MM.1S (cell line): ENCODE results near the gene ZFPM1.
A peak's percentile ranks its signal among the peaks of the same experiment; 100 is the strongest.

Experiments used
- DNase-seq: peaks from one replicate; pipeline ENCODE4 v3.0.0-alpha.2; 2015
- H2AFZ ChIP-seq: fragments of 300-600 bp; sonication (generic); 2 replicates; pipeline ENCODE4 v1.6.0; 2016; ENCODE audit warnings: antibody characterized with exemption, low read length
- H3F3A ChIP-seq: fragments of 300-600 bp; sonication (generic); 2 replicates; pipeline ENCODE4 v1.6.1; 2016; ENCODE audit warnings: mild to moderate bottlenecking, antibody characterized with exemption, low read length, moderate library complexity, mixed read lengths; ENCODE audit not compliant: insufficient read depth
- H3K27ac ChIP-seq: fragments of 300-600 bp; sonication (generic); 2 replicates; pipeline ENCODE4 v1.5.1; 2016; ENCODE audit warnings: mild to moderate bottlenecking, low read length
- H3K27me3 ChIP-seq: fragments of 300-600 bp; sonication (generic); replicated peaks from 2 replicates; pipeline ENCODE4 v1.6.0; 2016; ENCODE audit warnings: low read length; ENCODE audit not compliant: insufficient read depth
- H3K36me3 ChIP-seq: fragments of 300-600 bp; sonication (generic); replicated peaks from 2 replicates; pipeline ENCODE4 v1.6.1; 2016; ENCODE audit warnings: mild to moderate bottlenecking, low read length, mixed read lengths; ENCODE audit not compliant: insufficient read depth
- H3K4me1 ChIP-seq: fragments of 300-600 bp; sonication (generic); 2 replicates; pipeline ENCODE4 v1.6.1; 2016; ENCODE audit warnings: low read length, mixed read lengths
- H3K4me2 ChIP-seq: fragments of 300-600 bp; sonication (generic); 2 replicates; pipeline ENCODE4 v1.6.0; 2016; ENCODE audit warnings: low read depth, low read length
- H3K4me3 ChIP-seq: fragments of 300-600 bp; sonication (generic); 2 replicates; pipeline ENCODE4 v1.5.1; 2016; ENCODE audit warnings: low read length, mixed read lengths
- H3K79me2 ChIP-seq: fragments of 300-600 bp; sonication (generic); 2 replicates; pipeline ENCODE4 v1.6.1; 2016; ENCODE audit warnings: mixed run types, low read length, mixed read lengths
- H3K9ac ChIP-seq: fragments of 300-600 bp; sonication (generic); 2 replicates; pipeline ENCODE4 v1.6.1; 2016; ENCODE audit warnings: low read length, mixed read lengths
- H3K9me2 ChIP-seq: fragments of 300-600 bp; sonication (generic); replicated peaks from 2 replicates; pipeline ENCODE4 v1.6.1; 2016; ENCODE audit warnings: mild to moderate bottlenecking, low read length, mixed read lengths; ENCODE audit not compliant: insufficient read depth
- H3K9me3 ChIP-seq: fragments of 300-600 bp; sonication (generic); replicated peaks from 2 replicates; pipeline ENCODE4 v1.6.1; 2016; ENCODE audit warnings: mild to moderate bottlenecking, low read length, mixed read lengths; ENCODE audit not compliant: insufficient read depth
- H4K20me1 ChIP-seq: fragments of 300-600 bp; sonication (generic); 2 replicates; pipeline ENCODE4 v1.6.1; 2016; ENCODE audit warnings: mild to moderate bottlenecking, low read length, moderate library complexity, mixed read lengths; ENCODE audit not compliant: insufficient read depth
- EZH2 ChIP-seq: fragments of 300-600 bp; sonication (generic); optimal IDR thresholded peaks from 2 replicates; pipeline ENCODE3; 2017; ENCODE audit warnings: low read depth, mild to moderate bottlenecking, antibody characterized with exemption, low read length, mixed read lengths
- EZH2phosphoT487 ChIP-seq: fragments of 300-600 bp; sonication (generic); IDR thresholded peaks from 2 replicates; pipeline ENCODE4 v1.6.1; 2018; ENCODE audit warnings: antibody characterized with exemption, low read length
- TF ChIP-seq, protein P1 (sequence below): fragments of 300-600 bp; sonication (generic); IDR thresholded peaks from 2 replicates; pipeline ENCODE4 v1.5.1; 2016; ENCODE audit warnings: antibody characterized with exemption, low read length, mixed read lengths

ZFPM1 gene

DNA sequence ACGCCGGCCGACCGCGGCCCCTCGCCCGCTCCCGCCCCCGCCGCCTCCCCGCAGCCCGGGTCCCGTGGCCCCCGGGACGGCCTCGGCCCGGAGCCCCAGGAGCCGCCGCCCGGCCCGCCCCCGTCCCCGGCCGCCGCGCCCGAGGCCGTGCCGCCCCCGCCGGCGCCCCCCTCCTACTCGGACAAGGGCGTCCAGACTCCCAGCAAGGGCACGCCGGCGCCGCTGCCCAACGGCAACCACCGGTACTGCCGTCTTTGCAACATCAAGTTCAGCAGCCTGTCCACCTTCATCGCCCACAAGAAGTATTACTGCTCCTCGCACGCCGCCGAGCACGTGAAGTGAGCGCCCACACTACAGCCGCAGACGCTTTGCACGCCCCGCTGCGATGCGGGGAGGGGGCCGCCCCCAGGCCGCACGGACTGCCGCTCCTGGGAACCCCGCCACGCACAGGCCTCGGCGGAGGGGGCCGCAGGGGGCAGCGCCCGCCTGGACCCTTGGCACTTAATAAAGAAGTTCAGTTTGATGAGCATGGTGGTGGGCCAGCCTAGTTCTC is 81.6 kb downstream of the ZFPM1 start:
- peaks cover 4% of the 10 kb centered on the region; the same call in 1 of the 2 replicates for H3K27me3 ChIP-seq
- TF ChIP-seq EZH2phosphoT487 (no peak), EZH2 (no peak)
- TF ChIP-seq, protein P1, sequence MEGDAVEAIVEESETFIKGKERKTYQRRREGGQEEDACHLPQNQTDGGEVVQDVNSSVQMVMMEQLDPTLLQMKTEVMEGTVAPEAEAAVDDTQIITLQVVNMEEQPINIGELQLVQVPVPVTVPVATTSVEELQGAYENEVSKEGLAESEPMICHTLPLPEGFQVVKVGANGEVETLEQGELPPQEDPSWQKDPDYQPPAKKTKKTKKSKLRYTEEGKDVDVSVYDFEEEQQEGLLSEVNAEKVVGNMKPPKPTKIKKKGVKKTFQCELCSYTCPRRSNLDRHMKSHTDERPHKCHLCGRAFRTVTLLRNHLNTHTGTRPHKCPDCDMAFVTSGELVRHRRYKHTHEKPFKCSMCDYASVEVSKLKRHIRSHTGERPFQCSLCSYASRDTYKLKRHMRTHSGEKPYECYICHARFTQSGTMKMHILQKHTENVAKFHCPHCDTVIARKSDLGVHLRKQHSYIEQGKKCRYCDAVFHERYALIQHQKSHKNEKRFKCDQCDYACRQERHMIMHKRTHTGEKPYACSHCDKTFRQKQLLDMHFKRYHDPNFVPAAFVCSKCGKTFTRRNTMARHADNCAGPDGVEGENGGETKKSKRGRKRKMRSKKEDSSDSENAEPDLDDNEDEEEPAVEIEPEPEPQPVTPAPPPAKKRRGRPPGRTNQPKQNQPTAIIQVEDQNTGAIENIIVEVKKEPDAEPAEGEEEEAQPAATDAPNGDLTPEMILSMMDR = no peak
- H3K9me2 ChIP-seq = no peaks in the 10 kb centered on the region
- H3F3A ChIP-seq = no peaks in the 10 kb centered on the region
- H4K20me1 ChIP-seq = no peaks in the 10 kb centered on the region
- peak overlapping the region; percentile 54; the same call in 1 of the 2 replicates for H3K4me2 ChIP-seq
- H2AFZ ChIP-seq = no peak overlapping the region
- no peak overlapping the region for H3K27ac ChIP-seq
- H3K4me1 ChIP-seq = no peaks in the 10 kb centered on the region
- peak overlapping the region; percentile 34; the same call in 1 of the 2 replicates for H3K4me3 ChIP-seq
- DNase-seq = no peak
- H3K9ac ChIP-seq = no peak overlapping the region
- no peaks in the 10 kb centered on the region for H3K36me3 ChIP-seq
- H3K79me2 ChIP-seq = no peaks in the 10 kb centered on the region
- H3K9me3 ChIP-seq = no peaks in the 10 kb centered on the region

DNA sequence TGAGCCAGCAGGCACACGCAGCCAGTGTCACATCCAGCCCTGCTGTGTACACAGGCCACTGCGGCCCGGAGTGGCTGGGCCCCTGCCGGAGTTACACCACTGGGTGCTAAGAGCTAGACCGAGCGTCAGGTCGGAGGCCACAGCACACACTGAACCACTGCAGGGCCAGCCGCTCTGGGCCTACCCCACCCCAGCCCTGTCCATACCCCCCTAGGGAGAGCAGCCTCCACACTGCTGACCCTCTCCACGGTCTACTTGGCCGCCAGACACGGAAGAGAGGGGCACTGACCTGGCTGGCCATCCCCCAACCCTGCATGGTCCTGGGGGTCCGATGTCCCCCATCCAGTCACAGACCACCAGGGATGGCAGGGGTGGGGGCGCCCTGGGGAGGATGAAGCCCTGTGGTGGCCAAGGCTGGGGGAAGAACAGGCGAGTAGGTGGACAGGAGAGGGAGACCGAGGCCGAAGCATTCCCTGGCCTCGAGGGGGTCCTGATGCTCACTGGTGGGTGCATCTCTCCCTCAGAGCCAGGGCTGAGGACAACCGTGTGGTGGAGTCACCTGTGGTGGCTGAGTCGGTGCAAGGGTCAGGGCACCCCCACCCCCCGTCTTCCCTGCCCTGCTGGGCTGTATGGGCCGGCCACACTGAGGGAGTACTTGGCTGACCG is 82.2 kb downstream of the ZFPM1 start:
- no peaks in the 10 kb centered on the region for H3K9me3 ChIP-seq
- peak overlapping the region; percentile 54; the same call in 1 of the 2 replicates for H3K4me2 ChIP-seq
- H4K20me1 ChIP-seq = no peaks in the 10 kb centered on the region
- DNase-seq = no peak
- H2AFZ ChIP-seq = no peak overlapping the region
- H3K4me1 ChIP-seq = no peaks in the 10 kb centered on the region
- H3K9ac ChIP-seq = no peak overlapping the region
- no peaks in the 10 kb centered on the region for H3K36me3 ChIP-seq
- no peaks in the 10 kb centered on the region for H3F3A ChIP-seq
- H3K4me3 ChIP-seq = peak overlapping the region; percentile 34; the same call in 1 of the 2 replicates
- no peaks in the 10 kb centered on the region for H3K79me2 ChIP-seq
- peaks cover 7% of the 10 kb centered on the region; the same call in 1 of the 2 replicates for H3K27me3 ChIP-seq
- H3K9me2 ChIP-seq = no peaks in the 10 kb centered on the region
- TF ChIP-seq EZH2phosphoT487 (no peak), EZH2 (no peak)
- TF ChIP-seq, protein P1 = no peak
- H3K27ac ChIP-seq = no peak overlapping the region

DNA sequence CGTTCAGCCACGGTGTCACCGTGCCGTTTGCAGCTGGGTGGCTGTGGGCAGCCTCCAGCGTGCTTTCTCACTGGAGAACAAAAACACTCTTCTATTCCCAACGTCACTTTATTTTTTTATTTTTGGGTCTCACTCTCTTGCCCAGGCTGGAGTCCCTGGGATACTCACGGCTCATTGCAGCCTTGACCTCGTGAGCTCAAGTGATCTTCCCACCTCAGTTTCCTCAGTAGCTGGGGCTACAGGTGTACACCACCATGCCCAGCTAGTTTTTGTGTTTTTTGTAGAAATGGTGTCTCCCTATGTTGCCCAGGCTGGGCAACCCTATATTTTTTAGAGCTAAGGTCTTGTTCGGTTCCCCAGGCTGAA is 82.8 kb downstream of the ZFPM1 start:
- H3K4me2 ChIP-seq = no peak overlapping the region
- peaks cover 7% of the 10 kb centered on the region; the same call in 1 of the 2 replicates for H3K27me3 ChIP-seq
- H3K9ac ChIP-seq = no peak overlapping the region
- H3K79me2 ChIP-seq = no peaks in the 10 kb centered on the region
- no peak overlapping the region for H2AFZ ChIP-seq
- H3K4me1 ChIP-seq = no peaks in the 10 kb centered on the region
- TF ChIP-seq, protein P1 = no peak
- TF ChIP-seq EZH2phosphoT487 (no peak), EZH2 (no peak)
- no peak overlapping the region for H3K4me3 ChIP-seq
- H3K27ac ChIP-seq = no peak overlapping the region
- no peaks in the 10 kb centered on the region for H3K36me3 ChIP-seq
- no peaks in the 10 kb centered on the region for H3K9me2 ChIP-seq
- H4K20me1 ChIP-seq = no peaks in the 10 kb centered on the region
- DNase-seq = no peak
- no peaks in the 10 kb centered on the region for H3F3A ChIP-seq
- H3K9me3 ChIP-seq = no peaks in the 10 kb centered on the region
